GM19452 (cell line): ENCODE data around the gene ZNF362.

ENCODE experiments used
- ATAC-seq: cut with Tn5 transposase; IDR thresholded peaks from one replicate; pipeline ENCODE4 v1.9.1; 2021; ENCODE audit not compliant: unreplicated experiment

The ZNF362 gene

DNA sequence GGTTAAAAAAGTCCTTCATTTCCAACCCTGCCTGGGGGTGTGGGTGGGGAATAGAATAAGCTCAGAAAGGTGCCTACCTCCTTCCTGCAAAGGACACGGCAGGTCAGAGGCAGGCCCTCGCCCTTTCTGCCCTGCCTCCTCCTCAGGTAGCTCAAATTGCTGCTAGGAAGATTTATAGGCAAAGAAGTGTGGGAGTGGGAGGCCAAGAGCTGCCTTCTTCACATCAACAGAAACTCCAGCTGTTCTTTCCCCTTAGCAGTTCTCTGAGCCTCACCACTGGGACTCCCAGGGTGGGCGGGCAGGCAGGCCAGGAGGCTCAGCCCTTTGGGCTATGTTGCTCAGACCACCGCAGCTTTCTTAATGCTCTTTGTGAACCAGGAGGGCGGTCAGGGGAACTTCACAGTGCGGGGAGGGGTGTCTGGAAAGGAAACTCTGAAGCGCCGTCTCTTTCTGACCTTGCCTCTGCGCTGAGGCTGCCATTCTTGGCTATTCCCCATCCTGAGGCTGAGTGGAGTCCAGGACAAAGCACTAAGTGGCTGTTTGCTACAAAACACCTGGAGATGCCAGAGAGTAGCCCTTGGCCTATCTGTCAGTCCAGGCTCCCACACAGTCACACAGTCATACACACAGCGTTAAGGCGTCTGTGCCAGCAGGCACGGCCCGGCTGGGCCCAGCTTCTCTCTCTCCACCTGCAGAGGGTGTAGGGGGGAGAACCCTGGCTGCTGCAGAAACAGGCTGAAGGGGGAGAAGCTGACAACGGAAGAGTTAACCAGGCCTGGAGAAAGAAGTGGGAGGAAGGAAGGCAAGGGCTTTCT is 67.6 kb downstream of the ZNF362 start:
- ATAC-seq = no peak

DNA sequence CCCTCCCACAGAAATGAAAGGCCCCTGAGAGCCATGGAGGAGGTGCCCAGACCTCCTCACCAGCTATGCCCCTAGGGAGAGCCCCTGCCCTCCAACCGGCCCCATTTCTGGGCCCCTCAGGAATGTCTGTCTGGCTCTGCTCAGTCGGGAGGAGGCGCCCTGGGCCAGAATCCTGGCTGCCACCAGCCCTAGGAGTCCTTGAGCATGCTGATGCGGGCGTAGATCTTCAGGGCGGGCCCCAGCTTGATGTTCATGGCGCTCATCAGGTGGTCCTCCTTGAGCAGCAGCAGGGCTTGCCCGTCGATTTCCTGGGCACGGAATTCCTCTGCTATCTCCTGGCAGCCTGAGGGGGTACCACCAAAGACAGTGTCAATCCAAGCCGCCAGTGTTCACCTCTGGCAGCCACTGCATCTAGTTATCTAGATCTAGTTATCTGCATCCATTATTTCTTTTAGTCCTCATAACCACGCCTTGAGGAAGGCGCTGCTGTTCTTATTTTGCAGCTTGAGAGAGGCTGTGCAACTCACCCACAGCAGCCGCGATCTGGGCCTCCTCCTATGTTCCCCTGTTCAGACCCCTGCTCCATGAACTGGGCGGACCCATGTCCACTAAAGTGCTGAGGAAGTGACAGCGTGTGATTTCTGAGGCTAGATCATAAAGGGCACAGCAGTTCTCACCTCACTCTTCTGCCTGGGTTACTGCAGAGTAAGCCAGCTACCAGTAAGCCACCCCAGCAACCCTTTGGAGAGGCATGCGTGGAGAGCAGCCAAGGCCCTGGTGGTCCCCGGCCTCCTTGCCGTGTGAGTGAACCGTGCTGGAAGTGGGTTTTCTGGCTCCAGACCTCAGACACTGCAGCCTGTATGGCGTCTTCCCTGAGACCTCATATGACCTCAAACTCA is 68.6 kb downstream of the ZNF362 start:
- ATAC-seq = no peak

DNA sequence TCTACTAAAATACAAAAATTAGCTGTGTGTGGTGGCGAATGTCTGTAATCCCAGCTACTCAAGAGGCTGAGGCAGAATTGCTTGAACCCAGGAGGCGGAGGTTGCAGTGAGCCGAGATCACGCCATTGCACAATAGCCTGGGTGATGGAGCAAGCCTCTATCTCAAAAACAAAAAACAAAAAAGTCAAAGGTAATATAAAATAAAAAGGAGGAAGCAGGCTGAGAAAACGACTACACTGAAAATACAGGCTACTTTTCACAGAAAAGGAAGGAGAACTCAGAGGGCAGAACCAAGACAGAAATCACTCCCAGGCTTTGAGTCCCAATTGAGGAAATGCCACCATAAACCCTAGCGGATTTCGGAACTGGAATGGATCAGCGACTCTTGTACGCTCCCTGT is 70.5 kb downstream of the ZNF362 start:
- ATAC-seq = no peak

DNA sequence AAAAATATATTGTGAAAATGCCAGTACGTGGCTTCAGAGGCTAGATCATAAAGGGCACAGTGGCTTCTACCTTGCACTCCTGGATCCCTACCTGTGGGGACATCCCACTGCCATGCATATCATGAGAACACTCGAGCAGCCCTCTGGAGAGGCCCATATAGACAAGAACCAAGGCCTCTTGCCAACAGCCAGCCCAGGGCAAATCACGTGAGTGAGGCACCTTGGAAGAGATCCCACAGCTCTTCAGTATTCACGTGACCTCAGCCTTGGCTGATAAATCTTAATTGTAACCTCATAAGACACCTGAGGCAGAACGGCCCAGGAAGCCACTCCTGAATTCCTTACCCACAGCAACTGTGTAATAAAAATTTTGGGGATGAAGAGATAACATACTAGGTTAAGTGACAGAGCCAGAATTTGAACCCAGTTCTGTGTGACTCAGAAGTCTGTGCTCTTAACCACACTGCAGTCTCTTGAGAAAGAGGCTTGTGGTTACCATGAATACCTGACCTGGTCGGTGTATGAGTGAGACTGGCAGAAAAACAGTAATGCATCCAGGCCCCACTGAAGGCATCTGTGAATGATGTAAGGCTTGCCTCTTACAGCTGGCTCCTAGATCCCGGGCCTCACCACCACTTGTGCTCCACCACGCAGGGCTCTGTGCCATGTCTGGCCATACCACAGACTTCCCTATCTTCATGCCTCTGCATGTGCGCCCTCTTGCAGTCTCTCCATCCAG is 71.5 kb downstream of the ZNF362 start:
- ATAC-seq = no peak

DNA sequence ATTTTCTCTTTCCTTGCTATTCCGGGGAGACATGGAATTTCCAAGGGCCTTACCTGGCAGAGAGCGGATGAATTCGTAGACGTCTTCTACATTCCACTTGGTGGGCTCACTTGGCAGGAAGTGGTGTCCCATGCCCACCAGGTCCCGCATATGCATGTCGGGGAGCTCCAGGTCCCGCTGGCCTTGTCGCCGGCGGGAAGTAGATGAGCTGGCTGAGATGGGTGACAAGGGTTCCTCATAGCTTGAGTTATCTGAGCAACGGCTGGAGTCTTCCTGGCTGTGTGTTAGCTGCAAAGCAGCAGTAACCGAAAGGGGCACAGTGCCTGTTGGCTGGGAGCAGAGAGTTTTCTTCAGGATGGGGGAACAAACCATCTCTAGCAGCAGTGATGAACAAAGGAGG is 72.5 kb downstream of the ZNF362 start:
- ATAC-seq = no peak

DNA sequence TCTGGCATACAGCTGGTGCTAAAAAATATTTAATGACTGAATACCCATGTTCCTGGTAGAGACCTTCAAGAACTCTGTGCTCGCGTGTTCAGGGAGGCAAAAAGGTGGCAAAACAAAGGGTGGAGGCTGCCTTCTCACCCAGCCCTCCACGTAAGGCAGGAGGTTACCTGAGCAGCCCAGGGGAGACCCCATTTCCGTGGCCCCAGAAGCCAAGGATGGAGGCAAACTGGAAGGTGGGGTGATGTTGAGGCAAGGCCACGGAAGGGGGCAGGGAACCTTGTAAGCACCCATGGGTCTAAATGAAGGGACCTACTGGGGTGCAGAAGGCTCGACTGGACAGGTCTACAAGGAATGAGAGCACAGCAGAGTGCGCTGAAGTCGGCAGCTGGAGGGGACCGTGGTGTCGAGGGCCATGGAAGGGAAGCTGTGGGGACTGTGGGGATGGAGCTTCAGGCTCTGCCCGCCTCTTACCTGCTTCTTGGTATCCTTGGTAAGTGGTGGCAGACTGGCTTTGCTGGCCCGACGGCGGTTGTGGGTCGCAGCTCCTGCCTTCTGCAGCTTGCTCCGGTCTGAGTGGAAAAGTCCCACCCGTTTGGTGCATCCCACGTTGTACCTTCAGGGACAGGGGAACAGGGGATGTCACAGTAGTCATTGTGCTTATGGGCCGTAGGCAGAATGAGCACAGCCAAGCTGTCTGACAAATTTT is 73.5 kb downstream of the ZNF362 start:
- ATAC-seq = no peak

DNA sequence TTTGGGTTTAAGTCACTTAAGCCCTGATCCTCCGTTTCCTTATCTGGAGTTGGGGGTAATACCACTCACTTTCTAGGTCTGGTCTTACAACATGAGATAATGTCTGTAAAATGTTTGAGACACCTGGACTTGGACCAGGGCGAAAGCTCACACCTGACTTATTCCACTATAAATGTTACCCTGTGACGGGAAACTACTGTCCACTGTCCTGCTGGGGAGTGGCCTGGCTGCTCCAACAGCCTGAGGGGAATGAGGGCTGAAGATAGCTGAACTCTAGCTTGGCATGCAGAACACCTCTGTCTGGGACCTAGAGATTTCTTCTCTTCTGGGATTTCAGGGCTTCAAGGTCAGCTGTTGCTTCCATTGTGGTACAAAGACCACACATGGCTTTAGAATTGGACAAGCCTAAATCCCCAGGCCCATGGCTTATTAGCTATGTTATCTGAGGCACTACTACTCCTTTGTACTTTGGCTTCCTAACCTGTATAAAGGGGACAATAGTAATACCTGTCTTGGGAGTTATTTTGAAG is 74.1 kb downstream of the ZNF362 start:
- no peak for ATAC-seq

DNA sequence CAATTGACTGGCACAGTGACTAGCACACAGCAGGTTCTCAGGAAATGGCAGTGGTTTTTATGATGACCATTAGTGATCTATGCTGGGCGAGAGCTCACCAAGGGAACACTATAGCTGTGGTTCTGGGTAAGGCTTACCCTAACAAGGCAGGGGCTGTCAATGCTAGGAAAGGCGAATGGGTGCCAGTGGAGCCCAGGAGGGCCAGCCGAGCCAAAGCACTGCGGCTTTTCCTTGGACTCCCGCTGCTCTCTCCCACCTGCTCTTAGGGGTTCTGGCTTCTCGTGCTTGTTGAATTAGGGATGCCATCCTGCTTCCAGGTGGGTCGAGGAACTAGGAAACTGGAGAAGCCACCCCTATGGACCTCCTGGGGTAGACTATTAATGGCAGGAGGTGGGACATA is 74.6 kb downstream of the ZNF362 start:
- ATAC-seq = no peak

DNA sequence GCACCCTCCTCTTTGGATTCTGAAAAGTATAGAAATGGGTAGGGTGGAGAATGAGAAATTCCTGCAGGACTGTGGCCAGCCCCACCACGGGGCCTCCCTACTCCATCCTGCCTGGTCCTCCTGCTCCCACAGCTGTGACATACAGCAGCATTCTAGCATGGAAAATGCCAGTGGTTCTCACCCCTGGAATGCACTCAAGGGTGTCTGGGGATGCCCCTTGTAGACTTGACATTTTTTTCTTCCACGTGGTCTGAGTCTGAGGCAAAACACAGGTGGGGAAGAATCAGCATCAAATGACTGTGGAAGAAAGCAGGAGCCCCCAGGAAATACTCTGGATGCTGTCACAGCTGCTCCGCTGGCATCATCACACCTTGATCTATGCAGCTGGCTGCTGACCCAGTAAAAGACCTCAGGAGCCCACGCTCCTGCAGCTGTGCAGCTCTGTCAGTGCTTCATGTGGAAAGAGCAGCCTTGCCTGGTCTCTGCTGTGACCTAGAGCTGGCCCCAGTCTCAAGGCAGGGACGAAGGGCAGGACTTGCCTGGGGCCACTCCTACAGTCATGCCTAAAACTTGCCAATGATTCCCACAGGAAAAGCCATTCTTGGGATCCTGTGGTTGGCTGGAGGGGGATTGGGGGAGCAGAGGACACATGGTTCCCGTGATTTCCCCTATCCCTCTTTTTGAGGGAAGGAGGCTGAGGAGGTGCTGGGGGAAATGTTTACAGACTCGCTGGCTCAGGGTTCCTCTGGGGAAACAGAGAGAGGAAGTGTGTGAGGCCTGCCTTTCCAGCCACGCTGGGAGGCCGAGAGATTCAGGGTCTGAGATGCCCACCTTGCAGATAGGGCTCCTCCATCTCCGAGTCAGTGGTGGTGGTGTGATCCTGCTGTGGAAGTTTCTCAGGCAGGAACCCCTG is 75.4 kb downstream of the ZNF362 start:
- no peak for ATAC-seq

DNA sequence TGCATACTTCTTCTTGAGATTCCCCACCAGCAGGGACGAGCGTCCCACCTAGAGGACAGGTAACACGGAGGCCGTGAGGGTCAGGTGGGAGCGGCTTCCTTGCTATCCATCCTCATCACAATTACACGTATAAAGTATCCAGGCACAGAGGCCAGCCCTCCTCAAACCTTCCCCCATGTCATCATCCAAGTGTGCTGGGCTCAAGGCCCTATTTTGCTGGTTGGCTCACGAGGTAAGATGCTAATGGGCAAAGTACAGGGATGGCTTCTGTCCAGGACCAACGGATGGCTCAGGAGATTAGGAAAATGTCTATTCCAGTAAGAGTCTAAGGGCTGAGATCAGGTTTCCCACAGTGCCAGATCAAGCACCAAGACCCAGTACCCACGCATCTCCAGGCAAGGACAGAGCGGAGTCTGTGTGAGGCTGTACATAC is 76.1 kb downstream of the ZNF362 start:
- no peak for ATAC-seq

DNA sequence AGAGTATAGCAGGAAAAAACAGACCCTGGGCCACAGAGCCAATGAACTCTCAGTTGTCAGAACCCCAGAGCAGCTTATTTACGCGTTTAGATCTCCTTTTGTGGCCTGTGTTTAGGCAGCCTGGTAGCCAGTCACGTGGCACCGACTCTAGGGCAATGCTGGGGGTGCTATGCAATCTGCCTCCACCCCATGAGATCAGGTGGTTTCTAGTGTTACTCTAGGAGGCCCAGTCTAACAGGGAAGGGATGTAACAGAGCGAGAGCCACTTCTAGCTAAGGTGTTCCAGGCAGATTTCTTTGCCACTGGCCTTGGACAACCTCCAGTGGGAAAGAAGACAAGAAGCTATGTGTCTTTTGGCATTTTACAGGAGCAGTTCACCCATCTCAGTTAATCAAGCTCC is 76.6 kb downstream of the ZNF362 start:
- ATAC-seq = no peak

DNA sequence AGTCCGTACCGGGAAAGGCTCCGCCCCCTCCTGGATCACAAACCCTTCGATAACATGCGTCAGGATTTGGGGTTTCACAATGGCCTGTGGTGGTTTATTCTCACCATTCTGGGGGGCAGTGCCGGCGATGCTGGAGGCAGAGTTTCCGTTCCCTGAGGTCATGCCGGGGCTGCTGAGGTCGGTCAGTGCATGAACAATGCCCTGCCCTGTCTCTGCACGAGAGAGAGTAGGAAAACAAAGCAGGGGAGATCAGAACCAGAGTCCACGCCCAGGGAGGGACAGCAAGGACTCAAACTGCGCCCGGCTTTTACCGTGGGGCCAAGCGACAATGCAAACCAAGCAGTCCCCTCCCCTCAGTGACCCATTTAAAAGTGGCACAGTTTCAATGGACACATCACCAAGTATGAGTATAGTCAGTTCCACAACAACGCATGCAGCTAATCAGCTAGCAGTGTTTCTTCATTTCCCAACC is 77.8 kb downstream of the ZNF362 start:
- ATAC-seq = no peak

DNA sequence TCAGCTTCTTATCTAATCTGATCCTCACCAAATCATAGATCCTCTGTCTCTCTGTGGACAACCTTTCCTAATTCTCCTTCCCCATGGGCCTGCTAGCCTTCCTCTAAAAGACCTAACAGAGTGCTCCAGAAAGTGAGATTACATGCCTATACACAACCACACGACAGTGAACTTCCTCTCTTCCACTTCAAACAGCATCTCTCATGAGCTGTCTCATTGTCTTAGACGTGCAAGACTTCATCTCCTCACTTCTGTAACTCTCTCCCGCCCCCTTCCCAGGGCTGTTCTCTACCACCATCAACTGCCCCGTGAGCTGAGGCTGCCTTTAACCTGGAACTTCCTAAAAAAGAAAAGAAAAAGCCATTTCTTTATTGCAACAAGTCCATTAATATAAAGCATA is 78.7 kb downstream of the ZNF362 start:
- ATAC-seq = no peak

DNA sequence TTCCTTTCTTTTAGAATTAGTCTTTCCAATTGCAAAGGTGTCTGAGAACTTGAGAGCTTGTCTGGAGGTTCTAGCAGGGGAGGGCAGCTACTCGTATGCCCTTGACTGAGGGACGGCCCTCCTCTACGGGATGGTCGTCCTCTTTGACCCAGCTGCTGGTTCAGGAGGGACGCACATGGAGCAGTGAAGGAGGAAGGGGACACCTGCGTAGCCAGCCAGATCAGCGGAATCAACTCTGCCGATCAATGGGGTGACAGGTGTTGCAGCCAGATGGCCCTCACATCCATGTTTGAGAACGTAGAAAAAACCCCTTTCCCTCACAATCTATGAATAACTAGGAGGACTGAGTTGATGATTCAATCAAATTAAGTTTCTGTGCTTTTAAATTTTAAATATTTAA is 80.3 kb downstream of the ZNF362 start:
- no peak for ATAC-seq

DNA sequence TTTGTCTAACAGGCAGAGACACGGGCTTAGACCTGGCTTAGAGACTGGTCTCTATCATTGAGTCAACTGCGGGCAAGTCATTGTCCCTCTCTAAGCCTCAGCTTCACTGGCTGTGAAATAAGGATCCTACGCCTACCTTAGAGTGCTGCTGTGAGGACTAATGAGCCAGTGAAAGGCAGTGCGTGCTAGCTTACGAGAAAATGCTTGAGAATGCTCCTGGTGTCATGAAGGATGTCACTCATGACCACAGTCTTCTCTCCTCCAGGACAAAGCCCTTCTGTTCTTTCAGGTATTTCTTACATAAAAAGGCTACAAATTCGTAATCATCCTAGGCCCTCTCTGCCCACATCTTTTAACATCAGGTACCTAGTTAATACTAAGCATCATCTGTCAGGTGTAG is 81.1 kb downstream of the ZNF362 start:
- no peak for ATAC-seq

DNA sequence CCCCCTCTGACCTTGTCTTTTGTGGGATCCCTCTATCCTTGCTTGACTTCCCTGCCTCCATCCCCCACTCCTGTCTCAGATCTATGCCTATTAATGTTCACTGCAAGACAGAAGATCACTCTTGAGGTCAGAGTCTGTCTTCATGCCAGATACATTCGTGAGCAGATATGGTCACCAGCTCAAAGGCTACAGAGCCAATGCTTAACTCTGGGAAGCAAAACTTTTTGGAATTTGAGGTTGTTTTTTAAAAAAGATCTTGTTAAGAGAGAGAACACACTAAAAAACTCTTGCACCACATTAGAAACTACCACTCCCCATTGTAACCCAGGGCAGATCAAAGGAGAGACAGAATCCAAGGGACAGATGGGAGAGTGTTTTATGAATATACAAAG is 81.8 kb downstream of the ZNF362 start:
- ATAC-seq = no peak

DNA sequence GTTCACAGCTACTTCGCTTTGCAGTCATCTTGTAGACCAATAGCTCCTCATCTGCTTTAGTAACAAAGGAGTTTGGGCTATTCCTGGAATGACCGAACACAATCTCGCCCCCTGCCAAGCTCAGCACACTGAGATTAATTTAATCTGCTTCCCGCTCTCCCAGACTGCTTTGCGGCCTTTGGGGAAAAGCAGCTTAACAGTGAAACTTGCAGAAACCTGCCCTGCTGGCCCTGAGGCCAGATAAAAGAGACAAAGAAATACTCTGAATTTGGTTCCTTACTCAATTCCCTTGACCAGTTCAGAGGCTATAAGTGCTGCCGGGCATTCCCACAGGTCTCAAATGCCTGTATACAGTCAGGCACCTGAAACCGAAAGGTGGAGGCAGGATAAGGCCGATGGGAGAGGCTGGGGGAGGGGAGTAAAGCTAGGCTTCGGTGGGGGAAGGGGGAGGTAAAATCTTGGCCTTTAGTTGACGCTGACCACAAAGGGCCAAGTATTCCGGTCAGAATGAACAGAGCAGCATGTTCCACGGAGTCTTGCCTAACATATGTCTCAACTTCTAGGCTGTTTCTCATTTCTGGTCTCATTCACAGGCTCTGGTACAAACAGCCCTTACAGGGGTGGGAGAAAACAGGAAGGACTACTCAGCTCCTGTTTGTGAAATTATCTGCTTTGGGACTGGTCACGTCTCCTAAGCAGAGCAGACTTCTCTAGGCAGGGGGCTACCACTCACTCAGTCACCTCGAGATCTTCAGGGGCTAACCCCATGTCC is 82.3 kb downstream of the ZNF362 start:
- no peak for ATAC-seq

DNA sequence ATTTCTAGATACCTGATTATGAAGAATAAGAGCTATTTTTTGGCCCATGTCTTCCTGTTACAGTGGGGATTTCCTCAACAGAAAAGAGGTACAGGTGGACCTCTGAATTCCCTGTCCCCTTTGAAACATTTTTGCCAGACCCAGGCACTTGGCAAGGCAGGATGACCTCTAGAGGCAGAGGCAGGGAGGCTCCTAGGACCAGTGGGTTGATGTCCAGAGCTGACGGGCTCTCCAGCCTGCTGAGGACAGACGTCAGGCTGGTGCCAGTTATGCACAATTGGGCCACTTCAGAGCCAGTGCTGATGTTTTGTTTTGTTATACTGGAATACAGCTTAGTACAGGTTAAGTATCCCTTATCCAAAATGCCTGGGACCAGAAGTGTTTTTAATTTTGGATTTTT is 83.1 kb downstream of the ZNF362 start:
- ATAC-seq = no peak

DNA sequence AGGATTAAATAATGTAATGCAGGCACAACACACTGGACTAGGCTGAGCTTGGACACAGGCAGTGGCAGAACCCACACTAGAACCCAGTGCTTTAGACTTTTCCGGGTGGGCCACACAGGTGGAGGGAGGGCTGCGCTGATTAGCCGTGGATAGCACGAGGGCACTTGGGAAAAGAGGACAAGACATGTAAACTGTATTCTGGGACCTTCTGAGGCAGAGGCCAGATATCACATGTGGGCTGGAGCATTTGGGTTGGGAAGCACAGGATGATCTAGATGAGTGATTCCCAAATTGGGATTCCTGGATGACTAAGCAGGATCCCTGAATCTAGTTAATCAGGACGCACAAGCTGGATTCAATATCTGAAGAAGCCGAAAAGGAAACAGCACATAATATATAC is 84.9 kb downstream of the ZNF362 start:
- no peak for ATAC-seq
